ENCODE data around the gene SELENOW. TPM values are rescaled to one million over a fixed set of nuclear protein-coding genes. Genes with fewer than 3 reads are reported as not detected.

The SELENOW gene
- total RNA-seq, 2 experiments from 2014 or later = 71.6 TPM

- POLR2A ChIA-PET = interaction anchor here (0.6 kb wide), 1 partner anchor 238 kb away, joined by 3 read pairs; no protein-coding TSS in a partner anchor
- Mint-ChIP-seq H3K4me3 (peak overlapping the region; percentile 91), H3K27me3 (no peaks in the 10 kb centered on the region), H3K9me3 (no peaks in the 10 kb centered on the region), H3K27ac (peak overlapping the region; percentile 90), H3K36me3 (ENCODE audit: low read depth) (peaks cover 37% of the 10 kb centered on the region), H3K4me1 (ENCODE audit: low read depth) (peaks cover 29% of the 10 kb centered on the region)
- peaks cover 14% of the 10 kb centered on the region for H3K36me3 ChIP-seq (ENCODE audit: insufficient read depth, low read length)
- no peaks in the 10 kb centered on the region for H3K9me3 ChIP-seq (ENCODE audit: control insufficient read depth in 1 of 2, insufficient read depth in 1 of 2, low read length in 2 of 2)
- peaks cover 34% of the 10 kb centered on the region for H3K4me1 ChIP-seq (ENCODE audit: insufficient read depth, low read length)
- no peaks in the 10 kb centered on the region for H3K27me3 ChIP-seq (ENCODE audit: control insufficient read depth in 1 of 2, insufficient read depth in 2 of 2, low read length in 2 of 2)
- ATAC-seq (ENCODE audit: poor library complexity) (peak; percentile 15), DNase-seq (peak in 4 of 14 experiments; percentile 14 to 42 (median 28))
- TF ChIP-seq, protein P1, sequence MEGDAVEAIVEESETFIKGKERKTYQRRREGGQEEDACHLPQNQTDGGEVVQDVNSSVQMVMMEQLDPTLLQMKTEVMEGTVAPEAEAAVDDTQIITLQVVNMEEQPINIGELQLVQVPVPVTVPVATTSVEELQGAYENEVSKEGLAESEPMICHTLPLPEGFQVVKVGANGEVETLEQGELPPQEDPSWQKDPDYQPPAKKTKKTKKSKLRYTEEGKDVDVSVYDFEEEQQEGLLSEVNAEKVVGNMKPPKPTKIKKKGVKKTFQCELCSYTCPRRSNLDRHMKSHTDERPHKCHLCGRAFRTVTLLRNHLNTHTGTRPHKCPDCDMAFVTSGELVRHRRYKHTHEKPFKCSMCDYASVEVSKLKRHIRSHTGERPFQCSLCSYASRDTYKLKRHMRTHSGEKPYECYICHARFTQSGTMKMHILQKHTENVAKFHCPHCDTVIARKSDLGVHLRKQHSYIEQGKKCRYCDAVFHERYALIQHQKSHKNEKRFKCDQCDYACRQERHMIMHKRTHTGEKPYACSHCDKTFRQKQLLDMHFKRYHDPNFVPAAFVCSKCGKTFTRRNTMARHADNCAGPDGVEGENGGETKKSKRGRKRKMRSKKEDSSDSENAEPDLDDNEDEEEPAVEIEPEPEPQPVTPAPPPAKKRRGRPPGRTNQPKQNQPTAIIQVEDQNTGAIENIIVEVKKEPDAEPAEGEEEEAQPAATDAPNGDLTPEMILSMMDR (IDR thresholded peaks at IDR 0.05) = no peak
- CTCF ChIA-PET = no interaction called here
- H3K27ac ChIP-seq (ENCODE audit: low read depth in 1 of 2, low read length in 2 of 2) = peak overlapping the region; percentile 77 to 97
- intact Hi-C loops (cut with DNase I, micrococcal nuclease) = loop anchor here in 1 of 2 experiments (2.0 kb wide), 1 partner anchor 36 kb away; no protein-coding TSS in a partner anchor
- H3K4me3 ChIP-seq (ENCODE audit: low read length) = peak overlapping the region; percentile 88
Observed at GRCh38 chr19:47778954-47779351, 450 bp downstream of the SELENOW start.

- intact Hi-C loops (cut with DNase I, micrococcal nuclease) = loop anchor here in 1 of 2 experiments (2.0 kb wide), 1 partner anchor 37 kb away; no protein-coding TSS in a partner anchor
- CTCF ChIA-PET = no interaction called here
Observed at GRCh38 chr19:47779524-47780214, 1.2 kb downstream of the SELENOW start.

GRCh38 chr19:47780215-47780551 is 1.7 kb downstream of the SELENOW start:
- CTCF ChIA-PET = no interaction called here
- Histone ChIP-seq H3K4me1 (ENCODE audit: insufficient read depth, low read length) (peaks cover 34% of the 10 kb centered on the region), H3K36me3 (ENCODE audit: insufficient read depth, low read length) (peaks cover 21% of the 10 kb centered on the region), H3K4me3 (ENCODE audit: low read length) (peak overlapping the region; percentile 88), H3K27ac (ENCODE audit: low read depth in 1 of 2, low read length in 2 of 2) (no peak overlapping the region), H3K27me3 (ENCODE audit: control insufficient read depth in 1 of 2, insufficient read depth in 2 of 2, low read length in 2 of 2) (no peaks in the 10 kb centered on the region), H3K9me3 (ENCODE audit: control insufficient read depth in 1 of 2, insufficient read depth in 1 of 2, low read length in 2 of 2) (no peaks in the 10 kb centered on the region)
- POLR2A ChIA-PET = interaction anchor here (0.6 to 1.2 kb wide), 3 partner anchors 35 to 1692 kb away, joined by 3 to 5 read pairs (median 3); partner anchors contain the start of gene NOP53
- ATAC-seq (ENCODE audit: poor library complexity) (no peak), DNase-seq (no peak)
- Mint-ChIP-seq H3K9me3 (no peaks in the 10 kb centered on the region), H3K27me3 (no peaks in the 10 kb centered on the region), H3K27ac (peak overlapping the region; percentile 90), H3K36me3 (ENCODE audit: low read depth) (peaks cover 46% of the 10 kb centered on the region), H3K4me3 (peak overlapping the region; percentile 91), H3K4me1 (ENCODE audit: low read depth) (peaks cover 29% of the 10 kb centered on the region)
- TF ChIP-seq, protein P1 (IDR thresholded peaks at IDR 0.05) = no peak
- intact Hi-C loops (cut with DNase I, micrococcal nuclease) = no loop called here

More at GRCh38 chr19:47779524-47780214, 1.2 kb downstream of the SELENOW start:
- H3K4me1 Mint-ChIP-seq (ENCODE audit: low read depth) = peaks cover 29% of the 10 kb centered on the region
- DNase-seq (no peak), ATAC-seq (ENCODE audit: poor library complexity) (no peak)
- no peak overlapping the region for H3K27ac ChIP-seq (ENCODE audit: low read depth in 1 of 2, low read length in 2 of 2)
- H3K27ac Mint-ChIP-seq = peak overlapping the region; percentile 90
- peaks cover 34% of the 10 kb centered on the region for H3K4me1 ChIP-seq (ENCODE audit: insufficient read depth, low read length)
- H3K27me3 ChIP-seq (ENCODE audit: control insufficient read depth in 1 of 2, insufficient read depth in 2 of 2, low read length in 2 of 2) = no peaks in the 10 kb centered on the region
- H3K4me3 Mint-ChIP-seq = peak overlapping the region; percentile 91
- no peaks in the 10 kb centered on the region for H3K27me3 Mint-ChIP-seq
- H3K9me3 Mint-ChIP-seq = no peaks in the 10 kb centered on the region
- peaks cover 20% of the 10 kb centered on the region for H3K36me3 ChIP-seq (ENCODE audit: insufficient read depth, low read length)
- TF ChIP-seq, protein P1 (IDR thresholded peaks at IDR 0.05) = no peak
- peak overlapping the region; percentile 88 for H3K4me3 ChIP-seq (ENCODE audit: low read length)
- no peaks in the 10 kb centered on the region for H3K9me3 ChIP-seq (ENCODE audit: control insufficient read depth in 1 of 2, insufficient read depth in 1 of 2, low read length in 2 of 2)
- POLR2A ChIA-PET = interaction anchor here (0.6 to 1.2 kb wide), 3 partner anchors 34 to 1693 kb away, joined by 3 to 5 read pairs (median 3); partner anchors contain the start of gene NOP53
- peaks cover 43% of the 10 kb centered on the region for H3K36me3 Mint-ChIP-seq (ENCODE audit: low read depth)
